Peyer's patch (tissue), 4 donors: ENCODE results near the gene PKN2. TPM values are rescaled to one million over a fixed set of nuclear protein-coding genes. Genes with fewer than 3 reads are reported as not detected.
"Not testable (repeated sequence)": the region's sequence is repeated elsewhere in the genome, so short reads cannot be mapped to it uniquely, and the experiment has no call there.

ENCODE experiments used
- DNase-seq, 3 donors: peaks; one replicate each; pipeline ENCODE4 v3.0.0-alpha.2; 2017 to 2019
- H3K27ac ChIP-seq, 4 donors: fragments of 200-600 bp; sonication (generic); one replicate each; pipeline ENCODE4 v1.5.1; 2016 to 2019
- H3K27me3 ChIP-seq, 2 donors: fragments of 200-600 bp; sonication (generic); one replicate each; pipeline ENCODE4 v1.5.1; 2019
- H3K36me3 ChIP-seq, 3 donors: fragments of 200-600 bp; sonication (generic); one replicate each; pipeline ENCODE4 v1.5.1; 2016 to 2019
- H3K4me1 ChIP-seq, 4 donors: fragments of 200-600 bp; sonication (generic); one replicate each; pipeline ENCODE4 v1.5.1; 2016 to 2019
- H3K4me3 ChIP-seq, 4 donors: fragments of 200-600 bp; sonication (generic); 1 replicate in 3 of 4; 2 replicates in 1 of 4; pipeline ENCODE4 v1.5.1; 2016 to 2019; ENCODE audit warnings: mild to moderate bottlenecking in 1 of 4
- H3K9me3 ChIP-seq, 4 donors: fragments of 200-600 bp; sonication (generic); one replicate each; pipeline ENCODE4 v1.5.1; 2016 to 2019; ENCODE audit warnings: mild to moderate bottlenecking in 1 of 4
- CTCF ChIP-seq, 6 experiments: fragments of 450-650 bp in 4 of 6; fragments of 200-600 bp in 2 of 6; sonication (generic) in 1 of 6; IDR thresholded peaks; one replicate each; pipeline ENCODE4 v1.5.1; 2017 to 2019; ENCODE audit warnings: antibody characterized with exemption in 6 of 6, mild to moderate bottlenecking in 3 of 6, moderate library complexity in 1 of 6
- POLR2A ChIP-seq, 2 donors: fragments of 450-650 bp; IDR thresholded peaks; one replicate each; pipeline ENCODE4 v1.5.1; 2017; ENCODE audit warnings: antibody characterized with exemption in 2 of 2, mild to moderate bottlenecking in 2 of 2, moderate library complexity in 2 of 2
- total RNA-seq, 4 donors: library from RNA; depleted of rRNA; stranded (reverse); fragments of >200 nt; gene quantifications; one replicate each; pipeline ENCODE4 v1.1.0, GENCODE V29; 2016

The PKN2 gene
- total RNA-seq, 4 donors from 2014 or later, result 97.6 to 201 (median 105) TPM

GRCh38 chr1:88708011-88708410, 23.9 kb downstream of the PKN2 start:
- H3K27ac ChIP-seq, result no peak overlapping the region
- no peaks in the 10 kb centered on the region for H3K4me1 ChIP-seq
- H3K4me3 ChIP-seq, result no peak overlapping the region
- no peaks in the 10 kb centered on the region for H3K27me3 ChIP-seq
- no peaks in the 10 kb centered on the region for H3K9me3 ChIP-seq
- peaks cover 0 to 14% (median 0%) of the 10 kb centered on the region in 3 donors for H3K36me3 ChIP-seq
- no peak for TF ChIP-seq POLR2A (IDR thresholded peaks at IDR 0.05)
- no peak for TF ChIP-seq CTCF (IDR thresholded peaks at IDR 0.05)
- no peak for DNase-seq

- not testable (repeated sequence) for H3K4me1 ChIP-seq, H3K4me3 ChIP-seq, H3K27me3 ChIP-seq, H3K9me3 ChIP-seq, DNase-seq, H3K27ac ChIP-seq
- peaks cover 0 to 15% (median 0%) of the 10 kb centered on the region in 3 donors for H3K36me3 ChIP-seq
These were observed 28.8 kb downstream of the PKN2 start for GRCh38 chr1:88712907-88713306.

- H3K4me3 ChIP-seq, H3K9me3 ChIP-seq, DNase-seq, H3K4me1 ChIP-seq, H3K27ac ChIP-seq, H3K27me3 ChIP-seq, H3K36me3 ChIP-seq: not testable (repeated sequence)
These were observed 32.5 kb downstream of the PKN2 start for GRCh38 chr1:88716571-88716970.

- H3K4me1 ChIP-seq, result peaks cover 0 to 9% (median 0%) of the 10 kb centered on the region in 4 donors
These were observed 38.4 kb downstream of the PKN2 start for GRCh38 chr1:88722492-88722891.

GRCh38 chr1:88726697-88727096, 42.6 kb downstream of the PKN2 start:
- H3K27me3 ChIP-seq, result no peaks in the 10 kb centered on the region
- H3K27ac ChIP-seq, result no peak overlapping the region
- no peak for DNase-seq
- peaks cover 0 to 3% (median 0%) of the 10 kb centered on the region in 3 donors for H3K36me3 ChIP-seq
- TF ChIP-seq CTCF (IDR thresholded peaks at IDR 0.05) (no peak), POLR2A (IDR thresholded peaks at IDR 0.05) (no peak)
- no peak overlapping the region for H3K4me3 ChIP-seq
- peaks cover 0 to 16% (median 2%) of the 10 kb centered on the region in 4 donors for H3K4me1 ChIP-seq
- no peaks in the 10 kb centered on the region for H3K9me3 ChIP-seq

More at GRCh38 chr1:88722492-88722891, 38.4 kb downstream of the PKN2 start:
- no peak overlapping the region for H3K27ac ChIP-seq
- TF ChIP-seq POLR2A (IDR thresholded peaks at IDR 0.05) (no peak), CTCF (IDR thresholded peaks at IDR 0.05) (no peak)
- no peak overlapping the region for H3K4me3 ChIP-seq
- no peak for DNase-seq
- H3K9me3 ChIP-seq, result no peaks in the 10 kb centered on the region
- no peaks in the 10 kb centered on the region for H3K27me3 ChIP-seq
- H3K36me3 ChIP-seq, result no peaks in the 10 kb centered on the region

GRCh38 chr1:88727205-88727604, 43.1 kb downstream of the PKN2 start:
- TF ChIP-seq CTCF (IDR thresholded peaks at IDR 0.05) (no peak), POLR2A (IDR thresholded peaks at IDR 0.05) (no peak)
- no peak overlapping the region for H3K27ac ChIP-seq
- peaks cover 0 to 3% (median 0%) of the 10 kb centered on the region in 3 donors for H3K36me3 ChIP-seq
- H3K4me1 ChIP-seq, result peaks cover 0 to 16% (median 2%) of the 10 kb centered on the region in 4 donors
- DNase-seq, result no peak
- H3K27me3 ChIP-seq, result no peaks in the 10 kb centered on the region
- H3K9me3 ChIP-seq, result no peaks in the 10 kb centered on the region
- no peak overlapping the region for H3K4me3 ChIP-seq

GRCh38 chr1:88729297-88729696, 45.2 kb downstream of the PKN2 start:
- H3K27ac ChIP-seq, result no peak overlapping the region
- H3K36me3 ChIP-seq, result peaks cover 0 to 3% (median 0%) of the 10 kb centered on the region in 3 donors
- TF ChIP-seq POLR2A (IDR thresholded peaks at IDR 0.05) (no peak), CTCF (IDR thresholded peaks at IDR 0.05) (no peak)
- DNase-seq, result no peak
- no peak overlapping the region for H3K4me3 ChIP-seq
- no peaks in the 10 kb centered on the region for H3K9me3 ChIP-seq
- H3K27me3 ChIP-seq, result no peaks in the 10 kb centered on the region
- peaks cover 0 to 16% (median 2%) of the 10 kb centered on the region in 4 donors for H3K4me1 ChIP-seq
